Esophagus muscularis mucosa (tissue), 4 donors: Measurements from ENCODE around the gene IQGAP2. TPM values are rescaled to one million over a fixed set of nuclear protein-coding genes. Genes with fewer than 3 reads are reported as not detected.

Experiments
- DNase-seq: peaks from one replicate; pipeline ENCODE4 v3.0.0-alpha.2; 2017; ENCODE audit errors: extremely low spot score
- H3K27ac ChIP-seq, 4 donors: fragments of 200-600 bp; sonication (generic); replicated peaks in 1 of 4; 1 replicate in 3 of 4; 2 replicates in 1 of 4; pipeline ENCODE4 v1.5.1; 2016 to 2019; ENCODE audit warnings: mild to moderate bottlenecking in 1 of 4
- H3K27me3 ChIP-seq, 4 donors: fragments of 200-600 bp; sonication (generic); one replicate each; pipeline versions ENCODE4 v1.5.1 to v1.6.0; 2016 to 2019
- H3K36me3 ChIP-seq, 4 donors: fragments of 200-600 bp; sonication (generic); one replicate each; pipeline ENCODE4 v1.5.1; 2016 to 2019
- H3K4me1 ChIP-seq, 4 donors: fragments of 200-600 bp; sonication (generic); one replicate each; pipeline ENCODE4 v1.5.1; 2016 to 2019
- H3K4me3 ChIP-seq, 4 donors: fragments of 200-600 bp; sonication (generic); 1 replicate in 2 of 4; 2 replicates in 2 of 4; pipeline ENCODE4 v1.5.1; 2016 to 2019; ENCODE audit warnings: mild to moderate bottlenecking in 4 of 4, moderate library complexity in 1 of 4
- H3K9me3 ChIP-seq, 4 donors: fragments of 200-600 bp; sonication (generic); 1 replicate in 3 of 4; 2 replicates in 1 of 4; pipeline ENCODE4 v1.5.1; 2016 to 2019
- CTCF ChIP-seq, 3 experiments: fragments of 200-600 bp in 2 of 3; fragments of 450-650 bp in 1 of 3; sonication (generic) in 2 of 3; IDR thresholded peaks; one replicate each; pipeline ENCODE4 v1.5.1; 2017 to 2019; ENCODE audit warnings: antibody characterized with exemption in 3 of 3, mild to moderate bottlenecking in 2 of 3, moderate library complexity in 1 of 3
- EP300 ChIP-seq: sonication (generic); formaldehyde crosslinking; IDR thresholded peaks from one replicate; pipeline ENCODE4 v1.6.1; 2017; ENCODE audit warnings: antibody characterized with exemption
- POLR2A ChIP-seq: fragments of 450-650 bp; IDR thresholded peaks from one replicate; pipeline ENCODE4 v1.6.1; 2017; ENCODE audit warnings: antibody characterized with exemption, moderate library complexity, mild to moderate bottlenecking, low read depth
- POLR2AphosphoS5 ChIP-seq, 2 donors: sonication (generic); formaldehyde crosslinking; IDR thresholded peaks; one replicate each; pipeline ENCODE4 v1.6.1; 2017; ENCODE audit warnings: antibody characterized with exemption in 2 of 2
- WGBS: methylation state at CpG from one replicate; pipeline ENCODE4 v1.1.5; 2018; 5-methylcytosine and 5-hydroxymethylcytosine counted together
- intact Hi-C: fragments of 100-400 bp; cut with DNase I; formaldehyde crosslinking; loops from one replicate; pipeline ENCODE4 v1.15.1; 2023
- total RNA-seq, 4 donors: library from RNA; depleted of rRNA; stranded (reverse); fragments of >200 nt; gene quantifications; one replicate each; pipeline versions ENCODE4 v1.1.0 to v1.2.1, GENCODE V29; 2016

The IQGAP2 gene
- total RNA-seq, 4 donors from 2014 or later: 14.9 to 30.7 (median 20.8) TPM

- intact Hi-C loops: no loop called here
- Histone ChIP-seq H3K27me3 (peaks cover 0 to 42% (median 8%) of the 10 kb centered on the region in 4 donors), H3K9me3 (no peaks in the 10 kb centered on the region), H3K4me1 (peaks cover 6 to 30% (median 22%) of the 10 kb centered on the region in 4 donors), H3K36me3 (no peaks in the 10 kb centered on the region), H3K27ac (peak overlapping the region; percentile 54 to 68 (median 62)), H3K4me3 (peak overlapping the region; percentile 60 to 68 (median 64))
- no peak for DNase-seq
- TF ChIP-seq POLR2AphosphoS5 (IDR thresholded peaks at IDR 0.05) (no peak), CTCF (IDR thresholded peaks at IDR 0.05) (no peak), EP300 (no peak), POLR2A (no peak)
- 1% methylated on average over 14 of the region's 14 CpGs for WGBS
Measured at GRCh38 chr5:76715486-76715735, 312.3 kb downstream of the IQGAP2 start.

- peak within 1 kb of the TSS; percentile 60 to 68 (median 64) for H3K4me3 ChIP-seq
- TF ChIP-seq POLR2A (no peak), CTCF (IDR thresholded peaks at IDR 0.05) (peak; percentile 26 to 53 (median 36)), POLR2AphosphoS5 (IDR thresholded peaks at IDR 0.05) (no peak), EP300 (no peak)
- H3K27me3 ChIP-seq: peaks cover 0 to 42% (median 8%) of the 10 kb centered on the region in 4 donors
- peak within 1 kb of the TSS; percentile 54 to 68 (median 62) for H3K27ac ChIP-seq
- WGBS: 1% methylated on average over 14 of the region's 82 CpGs
- no peaks in the 10 kb centered on the region for H3K9me3 ChIP-seq
- H3K36me3 ChIP-seq: no peaks in the 10 kb centered on the region
- intact Hi-C loops: no loop called here
- H3K4me1 ChIP-seq: peaks cover 6 to 30% (median 23%) of the 10 kb centered on the region in 4 donors
- no peak for DNase-seq
Measured at GRCh38 chr5:76715736-76716455, 312.8 kb downstream of the IQGAP2 start, which contains the start of gene F2R. Gene F2R (plus strand): TSS chr5:76716126. CDS start chr5:76716308, 182 bp downstream.

- H3K36me3 ChIP-seq: no peaks in the 10 kb centered on the region
- peak overlapping the region; percentile 54 to 68 (median 62) for H3K27ac ChIP-seq
- intact Hi-C loops: no loop called here
- peak overlapping the region; percentile 60 to 68 (median 64) for H3K4me3 ChIP-seq
- peaks cover 0 to 42% (median 8%) of the 10 kb centered on the region in 4 donors for H3K27me3 ChIP-seq
- H3K9me3 ChIP-seq: no peaks in the 10 kb centered on the region
- TF ChIP-seq POLR2A (no peak), EP300 (no peak), CTCF (IDR thresholded peaks at IDR 0.05) (no peak), POLR2AphosphoS5 (IDR thresholded peaks at IDR 0.05) (no peak)
- WGBS: 6% methylated on average over 16 of the region's 29 CpGs
- DNase-seq: no peak
- peaks cover 11 to 31% (median 26%) of the 10 kb centered on the region in 4 donors for H3K4me1 ChIP-seq
Measured at GRCh38 chr5:76716456-76717157, 313.5 kb downstream of the IQGAP2 start.

- Histone ChIP-seq H3K9me3 (no peaks in the 10 kb centered on the region), H3K27me3 (peaks cover 0 to 42% (median 8%) of the 10 kb centered on the region in 4 donors), H3K4me3 (peak overlapping the region; percentile 60 to 68 (median 64)), H3K27ac (no peak overlapping the region), H3K4me1 (peaks cover 11 to 31% (median 26%) of the 10 kb centered on the region in 4 donors), H3K36me3 (no peaks in the 10 kb centered on the region)
- no peak for DNase-seq
- WGBS: 81% methylated on average over 11 of the region's 11 CpGs
- intact Hi-C loops: no loop called here
- TF ChIP-seq CTCF (IDR thresholded peaks at IDR 0.05) (no peak), POLR2AphosphoS5 (IDR thresholded peaks at IDR 0.05) (no peak), POLR2A (no peak), EP300 (no peak)
Measured at GRCh38 chr5:76717222-76718083, 314.4 kb downstream of the IQGAP2 start.
